Osteocyte (in vitro differentiated cells): ENCODE measurements around the gene SUMF1. TPM values are rescaled to one million over a fixed set of nuclear protein-coding genes. Genes with fewer than 3 reads are reported as not detected.

ENCODE experiments used
- DNase-seq: peaks from one replicate; pipeline ENCODE4 v3.0.0; 2021; ENCODE audit warnings: mixed read lengths; ENCODE audit not compliant: unreplicated experiment; ENCODE audit errors: extremely low spot score
- H3K27ac Mint-ChIP-seq: one replicate; pipeline ENCODE4 v1.8.0; 2021; ENCODE audit warnings: mild to moderate bottlenecking, mixed read lengths; ENCODE audit not compliant: unreplicated experiment
- H3K27me3 Mint-ChIP-seq: one replicate; pipeline ENCODE4 v1.8.0; 2021; ENCODE audit warnings: mixed read lengths; ENCODE audit not compliant: unreplicated experiment
- H3K36me3 Mint-ChIP-seq: one replicate; pipeline ENCODE4 v1.8.0; 2021; ENCODE audit warnings: mixed read lengths; ENCODE audit not compliant: unreplicated experiment
- H3K4me1 Mint-ChIP-seq: one replicate; pipeline ENCODE4 v1.8.0; 2021; ENCODE audit warnings: mixed read lengths; ENCODE audit not compliant: unreplicated experiment
- H3K4me3 Mint-ChIP-seq: one replicate; pipeline ENCODE4 v1.8.0; 2021; ENCODE audit warnings: mild to moderate bottlenecking, moderate library complexity, mixed read lengths; ENCODE audit not compliant: unreplicated experiment
- H3K9me3 Mint-ChIP-seq: one replicate; pipeline ENCODE4 v1.8.0; 2021; ENCODE audit warnings: mixed read lengths; ENCODE audit not compliant: unreplicated experiment
- CTCF ChIP-seq: fragments of 200-600 bp; sonication (generic); IDR thresholded peaks from 2 replicates; pipeline ENCODE4 v1.5.0; 2021; ENCODE audit warnings: antibody characterized with exemption, mild to moderate bottlenecking, moderate library complexity
- long read RNA-seq: library from polyadenylated mRNA; unstranded; transcript quantifications from one replicate; pipeline ENCODE4 v2.0.0, GENCODE V29; 2021
- total RNA-seq: library from RNA; stranded (reverse); gene quantifications from 2 replicates; pipeline ENCODE4 v1.2.1, GENCODE V29; 2021

The SUMF1 gene
- total RNA-seq = 44.1 and 46.6 TPM in 2 replicates
- long read RNA-seq, transcript SUMF1-201 (9 exons, 2,159 nt) = major isoform, 348 of 442 reads
- long read RNA-seq, transcript SUMF1-202 (8 exons, 1,447 nt) = minor isoform, 23 of 442 reads
- long read RNA-seq, transcript SUMF1-203 (8 exons, 1,128 nt) = minor isoform, 19 of 442 reads
- long read RNA-seq, partial matches to known transcripts = 28 of 442 reads
- long read RNA-seq, other reads (novel, unspliced or antisense) = 22 of 442 reads

- TF ChIP-seq CTCF = no peak
- Mint-ChIP-seq H3K4me3 (peak within 1 kb of the TSS; percentile 88), H3K4me1 (peaks cover 9% of the 10 kb centered on the region), H3K27me3 (peaks cover 23% of the 10 kb centered on the region), H3K9me3 (no peaks in the 10 kb centered on the region), H3K36me3 (no peaks in the 10 kb centered on the region), H3K27ac (peak within 1 kb of the TSS; percentile 78)
- peak; percentile 89 for DNase-seq
Measured at GRCh38 chr3:4466741-4467521, at the start of gene SUMF1. Gene SUMF1 (minus strand): TSS chr3:4467269. CDS start chr3:4467245, 24 bp downstream.

DNA sequence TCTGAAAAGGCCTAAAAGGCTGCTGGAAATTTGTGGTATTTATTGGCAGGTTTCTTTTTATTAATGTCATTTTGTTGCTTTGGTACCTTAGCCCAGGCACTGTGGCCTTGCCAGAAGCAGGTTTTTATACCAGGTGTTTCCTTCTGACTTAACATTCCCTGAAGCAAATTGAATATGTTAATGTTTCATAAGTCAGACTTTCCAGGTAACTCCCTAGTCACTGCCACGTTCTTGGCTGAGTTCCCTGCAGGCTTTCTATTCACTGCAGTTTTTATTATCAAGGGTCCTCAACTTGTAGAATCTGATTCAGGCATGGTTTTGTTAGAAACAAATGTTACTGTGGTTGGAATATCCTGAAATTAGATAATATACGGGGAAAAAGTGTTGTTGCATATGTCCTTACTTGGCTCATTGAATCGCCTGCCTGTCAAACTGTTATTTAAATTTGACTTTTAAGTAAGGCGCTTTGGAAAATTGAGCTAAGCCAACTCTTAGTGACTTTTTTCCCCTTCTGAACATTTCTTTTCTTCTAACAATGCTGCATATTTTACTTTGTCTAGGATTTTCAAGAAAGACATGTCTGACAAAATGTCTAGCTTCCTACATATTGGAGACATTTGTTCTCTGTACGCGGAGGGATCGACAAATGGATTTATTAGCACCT is 49.0 kb upstream of the SUMF1 start:
- Mint-ChIP-seq H3K36me3 (peaks cover 3% of the 10 kb centered on the region), H3K4me1 (no peaks in the 10 kb centered on the region), H3K27me3 (no peaks in the 10 kb centered on the region), H3K9me3 (no peaks in the 10 kb centered on the region), H3K27ac (no peak overlapping the region), H3K4me3 (no peak overlapping the region)
- no peak for TF ChIP-seq CTCF
- no peak for DNase-seq

- Mint-ChIP-seq H3K9me3 (no peaks in the 10 kb centered on the region), H3K27ac (no peak overlapping the region), H3K36me3 (peaks cover 3% of the 10 kb centered on the region), H3K4me3 (no peak overlapping the region), H3K27me3 (no peaks in the 10 kb centered on the region), H3K4me1 (no peaks in the 10 kb centered on the region)
- DNase-seq = no peak
- no peak for TF ChIP-seq CTCF
Measured at GRCh38 chr3:4514916-4515315, 47.8 kb upstream of the SUMF1 start.

DNA sequence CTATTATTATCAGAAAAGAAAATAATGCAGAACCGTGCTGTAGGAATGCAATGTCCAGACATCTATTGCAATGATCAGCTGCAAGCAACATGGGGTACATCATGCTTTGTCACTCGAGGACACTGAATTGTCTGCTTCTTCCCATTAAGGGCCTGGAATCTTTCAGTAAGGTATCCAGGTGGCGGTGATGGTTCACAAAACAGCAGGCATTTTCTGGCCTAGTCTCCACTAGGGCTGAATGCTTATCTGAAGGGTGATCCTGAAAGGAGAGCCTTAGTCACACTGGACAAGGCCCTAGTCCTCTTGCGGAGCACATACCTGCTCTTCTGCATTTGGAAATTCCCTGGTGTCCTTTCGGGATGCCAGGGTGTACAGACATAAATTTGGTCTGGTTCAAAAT is 47.3 kb upstream of the SUMF1 start:
- Mint-ChIP-seq H3K4me3 (no peak overlapping the region), H3K36me3 (peaks cover 3% of the 10 kb centered on the region), H3K4me1 (no peaks in the 10 kb centered on the region), H3K27me3 (no peaks in the 10 kb centered on the region), H3K9me3 (no peaks in the 10 kb centered on the region), H3K27ac (no peak overlapping the region)
- no peak for DNase-seq
- no peak for TF ChIP-seq CTCF
